AG10803 (cell line): ENCODE data around the gene LRRC4B.
"Not testable (repeated sequence)": the region's sequence is repeated elsewhere in the genome, so short reads cannot be mapped to it uniquely, and the experiment has no call there.

Experiments
- DNase-seq: peaks from one replicate; pipeline ENCODE4 v3.0.0; 2010; ENCODE audit warnings: low read depth
- H3K4me3 ChIP-seq: 2 replicates; pipeline ENCODE4 v1.5.1; 2011; ENCODE audit warnings: mild to moderate bottlenecking, low read length, control low read depth
- CTCF ChIP-seq: conservative IDR thresholded peaks from 2 replicates; pipeline ENCODE4 v1.5.1; 2011; ENCODE audit warnings: mild to moderate bottlenecking, low read length, control low read depth, inconsistent platforms

LRRC4B gene

GRCh38 chr19:50567882-50568727 is at the start of gene LRRC4B:
Gene LRRC4B (minus strand): TSS chr19:50568435. CDS start chr19:50548838, 19,597 bp downstream.
- no peak for DNase-seq
- H3K4me3 ChIP-seq = no peak within 1 kb of the TSS
- no peak for TF ChIP-seq CTCF

DNA sequence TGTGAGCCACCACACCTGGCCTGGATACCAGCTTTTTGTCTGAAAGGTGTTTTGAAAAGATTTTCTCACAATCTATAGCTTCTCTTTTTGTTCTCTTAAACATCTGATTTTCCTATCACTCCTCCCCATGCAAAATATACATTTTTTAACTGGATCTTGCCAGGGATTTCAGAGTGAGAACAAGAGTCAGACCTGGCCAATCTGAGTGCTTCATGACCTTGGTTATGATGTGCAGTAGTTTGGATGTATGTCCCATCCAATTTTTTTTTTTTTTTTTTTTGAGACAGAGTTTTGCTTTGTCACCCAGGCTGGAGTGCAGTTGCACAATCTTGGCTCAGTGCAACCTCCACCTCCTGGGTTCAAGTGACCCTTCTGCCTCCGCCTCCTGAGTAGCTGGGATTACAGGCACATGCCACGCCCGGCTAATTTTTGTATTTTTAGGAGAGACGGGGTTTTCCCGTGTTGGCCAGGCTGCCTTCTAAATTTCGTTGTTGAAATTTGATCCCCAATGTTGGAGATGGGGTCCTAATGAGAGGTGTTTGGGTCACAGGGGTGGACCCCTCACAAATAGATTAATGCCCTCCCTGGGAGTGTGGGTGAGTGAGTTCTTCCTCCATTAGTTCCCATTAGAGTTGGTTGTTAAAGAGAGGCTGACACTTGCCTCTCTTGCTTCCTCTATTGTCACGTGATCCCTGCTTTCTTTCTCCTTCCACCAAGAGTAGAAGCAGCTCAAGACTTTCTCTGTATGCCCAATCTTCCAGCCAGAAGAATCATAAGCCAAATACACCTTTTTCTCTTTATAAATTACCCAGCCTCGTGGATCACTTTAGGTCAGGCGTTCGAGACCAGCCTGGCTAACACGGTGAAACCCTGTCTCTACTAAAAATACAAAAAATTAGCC is 44.5 kb upstream of the LRRC4B start:
- H3K4me3 ChIP-seq, DNase-seq: not testable (repeated sequence)

GRCh38 chr19:50607874-50608785 is 39.9 kb upstream of the LRRC4B start:
- H3K4me3 ChIP-seq = no peak overlapping the region
- peak; percentile 36 for TF ChIP-seq CTCF
- peak; percentile 48 for DNase-seq

DNA sequence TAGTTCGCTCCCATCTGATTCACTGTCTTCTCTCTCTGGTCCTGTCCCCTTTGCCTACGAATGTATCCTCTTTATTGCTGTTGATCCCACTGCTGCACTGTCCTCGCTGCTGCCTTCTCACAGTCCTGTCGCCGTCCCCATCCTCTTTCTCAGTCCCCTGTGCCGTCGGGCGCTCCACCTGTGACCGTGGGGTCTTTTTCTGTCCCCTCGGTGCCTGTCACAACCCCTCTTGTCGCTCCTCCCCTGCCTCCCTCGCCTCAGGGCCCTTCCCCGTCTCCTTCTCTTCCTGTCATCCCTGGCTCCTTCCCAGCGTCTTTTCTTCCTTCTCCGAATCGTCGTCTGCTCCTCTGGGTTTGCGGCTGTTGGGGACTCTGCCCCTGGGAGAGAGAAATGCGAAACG is 39.2 kb upstream of the LRRC4B start:
- DNase-seq = no peak
- no peak overlapping the region for H3K4me3 ChIP-seq
- no peak for TF ChIP-seq CTCF

- H3K4me3 ChIP-seq, DNase-seq: not testable (repeated sequence)
These were observed 38.0 kb upstream of the LRRC4B start for GRCh38 chr19:50606059-50606836.

DNA sequence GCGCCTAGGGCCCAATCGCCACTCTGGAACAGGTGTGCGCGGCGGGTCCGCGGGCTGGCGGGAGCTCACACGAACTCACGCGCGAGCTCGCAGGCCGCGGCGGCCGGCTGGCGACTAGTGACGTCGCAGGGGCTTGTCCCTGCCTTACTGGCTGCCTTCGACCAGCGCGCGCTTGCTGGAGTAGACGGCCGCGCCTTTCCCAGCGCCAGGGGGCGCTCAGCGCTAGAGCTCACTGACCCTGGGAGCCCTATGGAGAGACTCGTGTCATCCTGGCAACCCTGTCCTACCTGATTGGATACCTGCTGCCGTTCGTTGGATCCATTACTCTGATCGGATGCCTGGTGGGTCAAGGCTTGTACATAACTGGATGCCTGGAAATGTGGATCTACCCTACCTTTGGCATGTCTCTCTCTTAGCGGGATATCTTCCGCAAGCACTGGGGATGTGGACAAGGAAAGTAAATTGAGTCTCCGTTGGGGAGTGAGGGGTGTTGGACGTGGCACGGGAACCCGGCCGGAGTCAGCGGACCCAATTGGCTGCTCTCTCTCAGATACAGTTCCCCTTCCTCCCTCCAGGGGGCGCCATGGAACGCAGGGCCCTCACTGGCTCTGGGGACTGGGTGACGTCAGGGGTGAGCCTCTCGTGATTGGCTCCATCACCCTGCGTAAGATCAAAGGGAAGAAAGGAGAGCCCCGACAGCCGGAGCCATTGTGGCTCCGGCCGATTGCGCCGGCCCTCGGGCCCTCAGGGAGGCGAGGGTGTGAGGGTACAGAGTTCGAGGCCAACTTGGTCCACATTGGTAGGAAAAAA is 36.2 kb upstream of the LRRC4B start:
- H3K4me3 ChIP-seq, DNase-seq: not testable (repeated sequence)

GRCh38 chr19:50602935-50603334 is 34.7 kb upstream of the LRRC4B start:
- no peak overlapping the region for H3K4me3 ChIP-seq
- no peak for TF ChIP-seq CTCF
- no peak for DNase-seq
